ENCODE data around the gene KANSL1L. TPM values are rescaled to one million over a fixed set of nuclear protein-coding genes. Genes with fewer than 3 reads are reported as not detected.

Gene KANSL1L
- total RNA-seq, 1 experiment from 2014 or later = 6.7 TPM

DNA sequence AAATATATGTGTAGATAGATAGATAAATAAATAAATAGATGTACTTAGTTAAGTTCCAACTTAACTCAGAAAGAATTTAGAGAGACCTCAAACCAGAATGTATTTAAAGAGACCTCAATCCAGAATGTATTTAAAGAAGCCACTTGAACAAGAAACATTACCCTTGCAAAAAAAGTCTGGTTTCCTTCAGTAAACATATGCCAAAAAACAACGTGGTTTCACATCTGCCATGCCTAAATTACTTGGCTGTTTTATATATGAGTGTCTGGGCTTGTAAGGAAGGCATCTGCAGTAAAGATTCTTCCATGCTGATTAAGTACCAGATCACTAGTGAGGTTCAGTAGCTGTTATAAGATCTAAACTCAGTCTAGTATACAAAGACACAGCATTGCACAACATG lies 197.9 kb downstream of the KANSL1L start:
- no peaks in the 10 kb centered on the region for H3K79me2 ChIP-seq (ENCODE audit: insufficient read depth, low read length)
- BruUV-seq (replicated peaks) = no TSS peak
- H3K9me2 ChIP-seq (ENCODE audit: insufficient read depth) = no peaks in the 10 kb centered on the region
- ChIA-PET CTCF (no interaction called here), RAD21 (ENCODE audit: low non-redundant PET in 1 of 2, low total read pairs in 2 of 2, uncharacterized antibody in 2 of 2, unreplicated experiment in 2 of 2) (no interaction called here), POLR2A (no interaction called here)
- no peaks in the 10 kb centered on the region for H3K9me3 ChIP-seq (ENCODE audit: control insufficient read depth in 1 of 2, insufficient read depth in 1 of 2, low read depth in 1 of 2, low read length in 2 of 2)
- no peak overlapping the region for H3K4me2 ChIP-seq (ENCODE audit: low read length)
- ATAC-seq = no peak
- intact Hi-C loops (cut with micrococcal nuclease) = no loop called here
- no peaks in the 10 kb centered on the region for H3K36me3 ChIP-seq (ENCODE audit: control insufficient read depth in 1 of 2, insufficient read depth in 2 of 2, low read length in 2 of 2)
- H2AFZ ChIP-seq (ENCODE audit: low read depth, low read length, poor library complexity, severe bottlenecking) = no peak overlapping the region
- no peak overlapping the region for H3K9ac ChIP-seq (ENCODE audit: low read length)
- TF ChIP-seq, protein P1, sequence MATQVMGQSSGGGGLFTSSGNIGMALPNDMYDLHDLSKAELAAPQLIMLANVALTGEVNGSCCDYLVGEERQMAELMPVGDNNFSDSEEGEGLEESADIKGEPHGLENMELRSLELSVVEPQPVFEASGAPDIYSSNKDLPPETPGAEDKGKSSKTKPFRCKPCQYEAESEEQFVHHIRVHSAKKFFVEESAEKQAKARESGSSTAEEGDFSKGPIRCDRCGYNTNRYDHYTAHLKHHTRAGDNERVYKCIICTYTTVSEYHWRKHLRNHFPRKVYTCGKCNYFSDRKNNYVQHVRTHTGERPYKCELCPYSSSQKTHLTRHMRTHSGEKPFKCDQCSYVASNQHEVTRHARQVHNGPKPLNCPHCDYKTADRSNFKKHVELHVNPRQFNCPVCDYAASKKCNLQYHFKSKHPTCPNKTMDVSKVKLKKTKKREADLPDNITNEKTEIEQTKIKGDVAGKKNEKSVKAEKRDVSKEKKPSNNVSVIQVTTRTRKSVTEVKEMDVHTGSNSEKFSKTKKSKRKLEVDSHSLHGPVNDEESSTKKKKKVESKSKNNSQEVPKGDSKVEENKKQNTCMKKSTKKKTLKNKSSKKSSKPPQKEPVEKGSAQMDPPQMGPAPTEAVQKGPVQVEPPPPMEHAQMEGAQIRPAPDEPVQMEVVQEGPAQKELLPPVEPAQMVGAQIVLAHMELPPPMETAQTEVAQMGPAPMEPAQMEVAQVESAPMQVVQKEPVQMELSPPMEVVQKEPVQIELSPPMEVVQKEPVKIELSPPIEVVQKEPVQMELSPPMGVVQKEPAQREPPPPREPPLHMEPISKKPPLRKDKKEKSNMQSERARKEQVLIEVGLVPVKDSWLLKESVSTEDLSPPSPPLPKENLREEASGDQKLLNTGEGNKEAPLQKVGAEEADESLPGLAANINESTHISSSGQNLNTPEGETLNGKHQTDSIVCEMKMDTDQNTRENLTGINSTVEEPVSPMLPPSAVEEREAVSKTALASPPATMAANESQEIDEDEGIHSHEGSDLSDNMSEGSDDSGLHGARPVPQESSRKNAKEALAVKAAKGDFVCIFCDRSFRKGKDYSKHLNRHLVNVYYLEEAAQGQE (IDR thresholded peaks at IDR 0.05; ENCODE audit: low read depth) = no peak
- TF ChIP-seq CEBPB (IDR thresholded peaks at IDR 0.05; ENCODE audit: low read depth) = no peak
- H3K4me1 ChIP-seq (ENCODE audit: control insufficient read depth in 1 of 2, insufficient read depth in 2 of 2, low read length in 2 of 2) = no peaks in the 10 kb centered on the region
- H3K4me3 ChIP-seq (replicated peaks in 1 of 2; ENCODE audit: low read depth in 1 of 2, low read length in 2 of 2) = no peak overlapping the region
- no peaks in the 10 kb centered on the region for H4K20me1 ChIP-seq (ENCODE audit: insufficient read depth)
- no peak for DNase-seq (ENCODE audit: low read depth, low spot score)
- no peaks in the 10 kb centered on the region for H3K27me3 ChIP-seq (ENCODE audit: insufficient read depth, low read length)
- H3K27ac ChIP-seq (ENCODE audit: low read depth, low read length) = no peak overlapping the region

Other genes starting within 250 kb of the KANSL1L start
- 67.6 TPM for gene RPE, start 168.8 kb downstream of the KANSL1L start, total RNA-seq (2021; ENCODE audit: unreplicated experiment)
- not detected for gene ACADL, start 54.0 kb upstream of the KANSL1L start, total RNA-seq (2021; ENCODE audit: unreplicated experiment)
- gene MYL1, start 143.8 kb upstream of the KANSL1L start, total RNA-seq (2021; ENCODE audit: unreplicated experiment) = not detected

Data from HCT116 (cell line).